ENCODE measurements around the gene MBD3L3. TPM values are rescaled to one million over a fixed set of nuclear protein-coding genes. Genes with fewer than 3 reads are reported as not detected.

The MBD3L3 gene
- polyA plus RNA-seq, 1 of the 3 experiments (the other 2 are of a cell fraction) = 0.07 TPM

DNA sequence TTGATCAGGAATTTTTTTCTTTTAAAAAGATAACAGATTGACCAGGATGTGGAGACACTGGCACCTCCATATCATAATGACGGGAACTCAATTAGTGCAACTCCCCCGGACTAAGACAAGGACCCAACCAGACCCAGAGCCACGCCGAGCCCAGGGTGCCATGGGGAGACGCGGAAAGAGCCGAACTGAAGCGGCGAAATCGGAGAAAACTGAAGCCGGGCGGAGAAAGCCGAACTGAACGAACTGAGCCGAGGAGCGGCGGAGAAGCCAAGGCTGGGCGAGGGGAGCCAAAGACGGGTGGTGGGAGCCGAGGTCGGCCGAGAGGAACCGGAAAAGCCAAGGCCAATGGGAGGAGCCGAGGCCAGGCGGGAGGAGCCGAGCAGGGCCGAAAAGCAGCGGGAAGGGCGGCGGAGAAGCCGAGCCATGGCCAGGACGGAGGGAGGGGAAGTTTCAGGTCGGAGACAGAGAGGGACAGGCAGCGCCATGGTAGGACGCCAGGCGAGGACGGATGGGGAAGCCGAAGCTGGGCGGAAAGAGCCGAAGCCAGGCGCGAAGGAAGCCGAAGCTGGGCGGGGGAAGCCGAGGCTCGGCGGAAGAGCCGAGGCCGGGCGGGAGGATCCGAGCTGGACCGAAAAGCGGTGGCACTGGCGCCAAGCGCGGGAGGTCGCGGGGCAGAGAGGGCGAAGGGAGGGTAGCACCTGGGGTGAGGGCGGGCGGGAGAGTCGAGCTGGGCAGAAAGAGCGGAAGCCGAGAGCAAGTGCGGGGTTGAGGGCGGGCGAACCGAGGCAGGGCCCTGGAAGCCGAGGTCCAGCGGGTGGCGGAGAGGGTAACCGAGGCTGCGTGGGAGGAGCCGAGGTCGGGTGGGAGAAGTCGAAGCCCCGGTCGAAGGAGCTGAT lies 40.5 kb upstream of the MBD3L3 start:
- CTCF ChIA-PET = interaction anchor here (0.6 to 4.8 kb wide), 6 partner anchors 13 to 520 kb away, joined by 3 to 75 read pairs (median 4); no protein-coding TSS in a partner anchor

More for the DNA sequence above, 40.5 kb upstream of the MBD3L3 start:
- H3K36me3 ChIP-seq (replicated peaks in 1 of 2; ENCODE audit: control insufficient read depth in 1 of 2, insufficient read depth in 2 of 2, low read length in 1 of 2) = no peaks in the 10 kb centered on the region
- H3K9ac ChIP-seq = peak overlapping the region; percentile 80
- H3K9me2 ChIP-seq = no peaks in the 10 kb centered on the region
- no peaks in the 10 kb centered on the region for H3K9me3 ChIP-seq
- no peaks in the 10 kb centered on the region for H4K20me1 ChIP-seq (ENCODE audit: insufficient read depth)
- peak overlapping the region; percentile 73 to 95 for H3K27ac ChIP-seq (ENCODE audit: low read depth in 2 of 2, low read length in 1 of 2)
- H3K79me2 ChIP-seq (ENCODE audit: insufficient read depth) = no peaks in the 10 kb centered on the region
- POLR2A ChIA-PET = interaction anchor here (0.6 to 1.9 kb wide), 3 partner anchors 12 to 1434 kb away, joined by 3 to 15 read pairs (median 3); partner anchors contain the start of gene ZNF557
- H3F3A ChIP-seq (replicated peaks; ENCODE audit: insufficient read depth) = peaks cover 6% of the 10 kb centered on the region
- DNase-seq = peak; percentile 92
- WGBS (ENCODE audit: low lambda C conversion rate) = 2% methylated on average over 71 of the region's 78 CpGs
- TF ChIP-seq GATA2 (CRISPR knock-in tag; IDR thresholded peaks at IDR 0.05) (no peak), YY1 (IDR thresholded peaks at IDR 0.05; ENCODE audit: low read depth) (peak; percentile 55; the same call in 1 of the 2 replicates), SMC3 (IDR thresholded peaks at IDR 0.05; ENCODE audit: low read depth, low read length) (no peak), MXI1 (IDR thresholded peaks at IDR 0.05; ENCODE audit: low read depth, low read length) (peak; percentile 47; the same call in 1 of the 2 replicates), NRF1 (IDR thresholded peaks at IDR 0.05; ENCODE audit: low read depth, low read length) (0 out of 2 replicates have a peak, but pooled peaks have one; percentile 3), CHD2 (IDR thresholded peaks at IDR 0.05; ENCODE audit: low read length, partially characterized antibody) (peak; percentile 52), TAF1 (IDR thresholded peaks at IDR 0.05; ENCODE audit: borderline replicate concordance, low read depth, low read length) (peak; percentile 20; the same call in 1 of the 2 replicates), GABPA (IDR thresholded peaks at IDR 0.05; ENCODE audit: low read depth) (peak; percentile 57), SIN3A (IDR thresholded peaks at IDR 0.05; ENCODE audit: borderline replicate concordance, low read depth, low read length) (peak; percentile 49; the same call in 1 of the 2 replicates), POLR2AphosphoS5 (IDR thresholded peaks at IDR 0.05; ENCODE audit: low read depth, low read length) (peak; percentile 68), EZH2phosphoT487 (IDR thresholded peaks at IDR 0.05; ENCODE audit: borderline replicate concordance, low read depth) (no peak), NFIC (IDR thresholded peaks at IDR 0.05; ENCODE audit: borderline replicate concordance) (peak; percentile 57; the same call in 1 of the 2 replicates)
- TF ChIP-seq, protein P1, sequence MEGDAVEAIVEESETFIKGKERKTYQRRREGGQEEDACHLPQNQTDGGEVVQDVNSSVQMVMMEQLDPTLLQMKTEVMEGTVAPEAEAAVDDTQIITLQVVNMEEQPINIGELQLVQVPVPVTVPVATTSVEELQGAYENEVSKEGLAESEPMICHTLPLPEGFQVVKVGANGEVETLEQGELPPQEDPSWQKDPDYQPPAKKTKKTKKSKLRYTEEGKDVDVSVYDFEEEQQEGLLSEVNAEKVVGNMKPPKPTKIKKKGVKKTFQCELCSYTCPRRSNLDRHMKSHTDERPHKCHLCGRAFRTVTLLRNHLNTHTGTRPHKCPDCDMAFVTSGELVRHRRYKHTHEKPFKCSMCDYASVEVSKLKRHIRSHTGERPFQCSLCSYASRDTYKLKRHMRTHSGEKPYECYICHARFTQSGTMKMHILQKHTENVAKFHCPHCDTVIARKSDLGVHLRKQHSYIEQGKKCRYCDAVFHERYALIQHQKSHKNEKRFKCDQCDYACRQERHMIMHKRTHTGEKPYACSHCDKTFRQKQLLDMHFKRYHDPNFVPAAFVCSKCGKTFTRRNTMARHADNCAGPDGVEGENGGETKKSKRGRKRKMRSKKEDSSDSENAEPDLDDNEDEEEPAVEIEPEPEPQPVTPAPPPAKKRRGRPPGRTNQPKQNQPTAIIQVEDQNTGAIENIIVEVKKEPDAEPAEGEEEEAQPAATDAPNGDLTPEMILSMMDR (IDR thresholded peaks at IDR 0.05) = no peak
- TF ChIP-seq, protein P2, sequence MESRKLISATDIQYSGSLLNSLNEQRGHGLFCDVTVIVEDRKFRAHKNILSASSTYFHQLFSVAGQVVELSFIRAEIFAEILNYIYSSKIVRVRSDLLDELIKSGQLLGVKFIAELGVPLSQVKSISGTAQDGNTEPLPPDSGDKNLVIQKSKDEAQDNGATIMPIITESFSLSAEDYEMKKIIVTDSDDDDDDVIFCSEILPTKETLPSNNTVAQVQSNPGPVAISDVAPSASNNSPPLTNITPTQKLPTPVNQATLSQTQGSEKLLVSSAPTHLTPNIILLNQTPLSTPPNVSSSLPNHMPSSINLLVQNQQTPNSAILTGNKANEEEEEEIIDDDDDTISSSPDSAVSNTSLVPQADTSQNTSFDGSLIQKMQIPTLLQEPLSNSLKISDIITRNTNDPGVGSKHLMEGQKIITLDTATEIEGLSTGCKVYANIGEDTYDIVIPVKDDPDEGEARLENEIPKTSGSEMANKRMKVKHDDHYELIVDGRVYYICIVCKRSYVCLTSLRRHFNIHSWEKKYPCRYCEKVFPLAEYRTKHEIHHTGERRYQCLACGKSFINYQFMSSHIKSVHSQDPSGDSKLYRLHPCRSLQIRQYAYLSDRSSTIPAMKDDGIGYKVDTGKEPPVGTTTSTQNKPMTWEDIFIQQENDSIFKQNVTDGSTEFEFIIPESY (IDR thresholded peaks at IDR 0.05; ENCODE audit: borderline replicate concordance, low read depth) = no peak
- TF ChIP-seq, protein P3, sequence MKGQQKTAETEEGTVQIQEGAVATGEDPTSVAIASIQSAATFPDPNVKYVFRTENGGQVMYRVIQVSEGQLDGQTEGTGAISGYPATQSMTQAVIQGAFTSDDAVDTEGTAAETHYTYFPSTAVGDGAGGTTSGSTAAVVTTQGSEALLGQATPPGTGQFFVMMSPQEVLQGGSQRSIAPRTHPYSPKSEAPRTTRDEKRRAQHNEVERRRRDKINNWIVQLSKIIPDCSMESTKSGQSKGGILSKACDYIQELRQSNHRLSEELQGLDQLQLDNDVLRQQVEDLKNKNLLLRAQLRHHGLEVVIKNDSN (IDR thresholded peaks at IDR 0.05; ENCODE audit: borderline replicate concordance, low read depth) = no peak
- TF ChIP-seq, protein P4, sequence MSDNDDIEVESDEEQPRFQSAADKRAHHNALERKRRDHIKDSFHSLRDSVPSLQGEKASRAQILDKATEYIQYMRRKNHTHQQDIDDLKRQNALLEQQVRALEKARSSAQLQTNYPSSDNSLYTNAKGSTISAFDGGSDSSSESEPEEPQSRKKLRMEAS (IDR thresholded peaks at IDR 0.05; ENCODE audit: low read depth) = peak; percentile 11; the same call in 1 of the 2 replicates
- H3K27me3 ChIP-seq (ENCODE audit: insufficient read depth) = no peaks in the 10 kb centered on the region
- H3K4me1 ChIP-seq (ENCODE audit: control insufficient read depth in 1 of 2, insufficient read depth in 2 of 2, low read depth in 1 of 2, low read length in 1 of 2) = peaks cover 0 to 2% of the 10 kb centered on the region in 2 experiments; a peak in 2 of 4 replicates
- H2AFZ ChIP-seq (ENCODE audit: low read depth) = peak overlapping the region; percentile 76
- H3K4me2 ChIP-seq = peak overlapping the region; percentile 68
- H3K4me3 ChIP-seq (ENCODE audit: low read depth in 2 of 2, low read length in 1 of 2) = peak overlapping the region; percentile 59 to 62

Measured in SK-N-SH (cell line).